SKM-1 treated with dmso at 0.1 percent for 144 hours (cell line): Measurements from ENCODE around the gene NIPBL.
"Not testable (repeated sequence)": the region's sequence is repeated elsewhere in the genome, so short reads cannot be mapped to it uniquely, and the experiment has no call there.

ENCODE experiments used
- DNase-seq: peaks from one replicate; lab custom pipeline; 2025; ENCODE audit not compliant: unreplicated experiment; lab: John Stamatoyannopoulos, UW

The NIPBL gene

GRCh38 chr5:36945687-36946086 lies 69.1 kb downstream of the NIPBL start:
- no peak for DNase-seq

- DNase-seq: no peak
These were observed 69.5 kb downstream of the NIPBL start for GRCh38 chr5:36946101-36946500.

- DNase-seq: no peak
These were observed 71.5 kb downstream of the NIPBL start for GRCh38 chr5:36948041-36948440.

- DNase-seq: no peak
These were observed 72.1 kb downstream of the NIPBL start for GRCh38 chr5:36948650-36949049.

GRCh38 chr5:36949593-36949992 lies 73.0 kb downstream of the NIPBL start:
- no peak for DNase-seq

GRCh38 chr5:36950586-36951457 lies 74.3 kb downstream of the NIPBL start:
- no peak for DNase-seq

GRCh38 chr5:36953043-36953442 lies 76.5 kb downstream of the NIPBL start:
- DNase-seq: no peak

- DNase-seq: no peak
These were observed 81.5 kb downstream of the NIPBL start for GRCh38 chr5:36957953-36958537.

GRCh38 chr5:36958612-36959011 lies 82.0 kb downstream of the NIPBL start:
- no peak for DNase-seq

- DNase-seq: no peak
These were observed 88.6 kb downstream of the NIPBL start for GRCh38 chr5:36965179-36965578.

GRCh38 chr5:36969700-36970395 lies 93.3 kb downstream of the NIPBL start:
- DNase-seq: no peak

GRCh38 chr5:36978196-36978595 lies 101.6 kb downstream of the NIPBL start:
- no peak for DNase-seq

GRCh38 chr5:36982146-36982545 lies 105.6 kb downstream of the NIPBL start:
- DNase-seq: no peak

- DNase-seq: no peak
These were observed 108.8 kb downstream of the NIPBL start for GRCh38 chr5:36985387-36985786.

GRCh38 chr5:36988396-36988795 lies 111.8 kb downstream of the NIPBL start:
- no peak for DNase-seq

GRCh38 chr5:36998578-36998977 lies 122.0 kb downstream of the NIPBL start:
- DNase-seq: no peak

GRCh38 chr5:37002176-37002751 lies 125.7 kb downstream of the NIPBL start:
- no peak for DNase-seq

GRCh38 chr5:37005252-37005651 lies 128.7 kb downstream of the NIPBL start:
- DNase-seq: no peak

GRCh38 chr5:37005946-37006540 lies 129.5 kb downstream of the NIPBL start:
- DNase-seq: peak; percentile 3

GRCh38 chr5:37013181-37013580 lies 136.6 kb downstream of the NIPBL start:
- DNase-seq: not testable (repeated sequence)

- DNase-seq: no peak
These were observed 137.8 kb downstream of the NIPBL start for GRCh38 chr5:37014321-37014720.
